Fibroblast of skin of left quadriceps (primary cell): ENCODE results near the gene ZFYVE21.
A peak's percentile ranks its signal among the peaks of the same experiment; 100 is the strongest.
"Not testable (repeated sequence)": the region's sequence is repeated elsewhere in the genome, so short reads cannot be mapped to it uniquely, and the experiment has no call there.

Source experiments
- DNase-seq, 2 experiments: peaks; one replicate each; pipeline ENCODE4 v3.0.0-alpha.2; 2013; ENCODE audit warnings: low read depth in 2 of 2

The ZFYVE21 gene

DNA sequence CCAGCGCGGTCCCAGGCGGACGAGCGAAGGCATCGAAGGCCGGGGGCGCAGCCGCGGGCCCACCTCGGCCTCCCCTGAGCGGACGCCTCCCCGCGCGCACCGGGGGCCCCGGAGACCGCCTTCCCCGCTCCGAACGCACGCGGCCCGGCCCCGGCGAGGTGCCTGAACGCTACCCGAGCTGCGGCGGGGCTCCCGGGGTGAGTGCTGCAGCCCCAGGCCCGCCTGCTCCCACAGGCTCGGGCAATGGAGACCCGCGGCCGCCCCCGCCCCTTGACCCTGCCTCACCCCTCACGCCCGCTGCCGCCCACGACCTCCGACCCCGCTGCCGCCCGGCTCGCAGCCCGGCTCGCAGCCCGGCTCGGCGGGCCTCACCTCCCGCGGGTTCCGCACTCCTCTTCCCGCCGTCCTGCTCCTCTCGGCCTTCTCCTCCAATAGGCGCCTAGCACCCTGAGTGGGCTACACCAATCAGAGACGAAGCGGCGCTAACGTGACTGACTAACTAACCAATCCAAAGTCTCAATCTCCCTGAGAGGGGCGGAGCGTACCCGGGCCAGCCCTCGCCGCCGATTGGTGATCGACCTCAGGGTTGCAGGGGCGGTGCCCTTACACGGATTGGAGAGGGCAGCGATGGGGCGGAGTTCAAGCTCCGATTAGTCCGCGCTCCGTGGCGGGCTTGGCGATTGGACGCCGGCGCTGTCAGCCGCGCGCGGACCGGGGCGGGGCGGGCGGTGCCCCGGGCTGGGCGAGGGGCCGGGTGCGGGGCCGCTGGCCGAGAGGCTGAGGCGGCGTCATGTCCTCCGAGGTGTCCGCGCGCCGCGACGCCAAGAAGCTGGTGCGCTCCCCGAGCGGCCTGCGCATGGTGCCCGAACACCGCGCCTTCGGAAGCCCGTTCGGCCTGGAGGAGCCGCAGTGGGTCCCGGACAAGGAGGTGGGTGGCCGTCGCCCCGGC, at the start of gene ZFYVE21, which contains the start of gene XRCC3:
ZFYVE21 (plus strand) TSS at position 759 of the 949 bp plus-strand sequence; CDS start at position 791, 32 bp downstream.
XRCC3 (minus strand) TSS at position 400 of the 949 bp plus-strand sequence. CDS start 4,364 bp downstream, outside the sequence.
- DNase-seq: peak; percentile 98

DNA sequence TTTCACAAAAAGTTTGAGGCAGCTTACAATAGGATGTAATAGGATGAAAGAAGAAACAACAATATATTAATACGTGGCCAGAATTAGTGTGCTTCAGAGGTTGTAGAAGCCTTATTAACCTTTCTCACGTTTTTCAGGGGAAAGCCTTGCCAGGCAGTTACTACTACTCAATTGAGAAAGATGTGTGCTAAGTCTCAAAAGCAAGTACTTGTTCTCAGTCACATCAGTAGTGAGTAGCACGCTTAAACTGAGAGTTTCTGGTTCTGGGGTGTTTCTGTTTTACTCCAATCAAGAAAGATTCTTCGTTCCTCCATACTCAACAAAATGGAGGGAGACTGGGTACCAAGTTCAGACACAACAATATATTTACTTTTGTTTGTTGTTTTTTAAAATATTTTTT, 47.9 kb upstream of the ZFYVE21 start:
- no peak for DNase-seq

DNA sequence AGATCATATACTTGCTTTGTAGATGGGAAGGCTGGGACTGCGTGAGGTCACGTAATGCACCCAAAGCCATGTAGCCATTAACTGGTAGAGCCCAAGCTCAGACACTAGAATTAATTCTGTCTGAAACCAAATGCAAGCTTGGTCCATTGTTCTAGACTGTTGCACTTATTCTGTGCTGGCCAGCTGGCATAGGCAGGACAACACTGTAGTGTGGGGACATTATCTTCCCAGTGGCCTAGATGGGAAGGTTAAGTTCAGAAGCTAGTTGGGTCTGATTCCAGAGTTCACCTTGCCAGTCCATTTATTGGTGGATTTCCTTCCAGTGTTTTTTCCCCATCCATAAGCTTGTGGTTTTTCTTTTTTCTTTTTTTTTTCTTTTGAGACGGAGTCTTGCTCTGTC, 47.5 kb upstream of the ZFYVE21 start:
- no peak for DNase-seq

DNA sequence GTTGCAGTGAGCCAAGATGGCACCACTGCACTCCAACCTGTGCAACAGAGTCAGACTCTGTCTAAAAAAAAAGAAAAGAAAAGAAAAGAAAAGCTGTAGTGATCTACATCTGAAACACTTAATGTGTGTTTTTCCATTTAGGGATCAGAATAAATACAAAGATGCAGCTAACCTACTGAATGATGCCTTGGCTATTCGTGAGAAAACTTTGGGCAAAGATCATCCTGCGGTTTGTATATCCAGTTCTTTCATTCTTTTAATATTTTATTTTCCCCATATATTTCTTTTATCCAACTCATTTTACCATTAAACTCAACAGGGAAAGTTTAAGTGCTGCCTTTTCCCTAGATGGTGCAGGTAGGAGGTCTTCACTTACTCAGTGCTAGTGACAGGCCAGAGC, 46.2 kb upstream of the ZFYVE21 start:
- DNase-seq: no peak

DNA sequence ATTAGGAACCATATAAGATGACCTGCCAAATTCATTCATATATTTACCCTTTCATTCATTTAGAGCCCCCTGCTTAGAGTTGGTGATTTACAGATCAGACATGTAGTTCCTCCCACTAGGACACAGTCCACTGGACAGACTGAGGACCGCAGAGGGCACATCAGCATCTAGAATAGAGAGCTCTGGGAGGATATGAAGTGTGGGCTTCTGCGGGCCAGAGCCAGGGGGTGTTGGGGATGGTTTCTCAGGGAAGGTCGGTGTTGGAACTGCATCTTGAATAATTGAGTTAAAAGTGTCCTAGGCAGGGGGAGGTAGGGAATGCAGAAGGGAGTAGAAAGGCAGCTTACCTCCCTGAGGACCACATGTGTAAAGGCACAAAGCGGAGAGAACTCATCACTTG, 43.7 kb upstream of the ZFYVE21 start:
- no peak for DNase-seq

DNA sequence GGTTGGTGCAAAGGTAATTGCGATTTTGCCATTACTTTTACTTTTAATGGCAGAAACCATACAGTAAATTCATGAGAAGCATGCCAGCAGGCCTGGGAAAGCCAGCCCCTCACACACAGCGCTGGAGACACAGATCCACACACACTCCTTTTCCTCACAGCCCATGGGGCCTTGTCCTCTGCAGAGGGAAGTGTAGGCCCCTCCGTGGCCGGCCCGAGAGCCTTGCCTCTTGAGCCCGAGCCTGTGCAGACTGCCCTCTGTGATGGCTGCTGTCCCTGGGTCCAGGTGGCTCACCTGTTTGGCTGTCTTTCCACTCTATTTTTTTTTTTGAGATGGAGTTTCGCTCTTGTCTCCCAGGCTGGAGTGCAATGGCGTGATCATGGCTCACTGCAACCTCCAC, 39.7 kb upstream of the ZFYVE21 start:
- DNase-seq: no peak

DNA sequence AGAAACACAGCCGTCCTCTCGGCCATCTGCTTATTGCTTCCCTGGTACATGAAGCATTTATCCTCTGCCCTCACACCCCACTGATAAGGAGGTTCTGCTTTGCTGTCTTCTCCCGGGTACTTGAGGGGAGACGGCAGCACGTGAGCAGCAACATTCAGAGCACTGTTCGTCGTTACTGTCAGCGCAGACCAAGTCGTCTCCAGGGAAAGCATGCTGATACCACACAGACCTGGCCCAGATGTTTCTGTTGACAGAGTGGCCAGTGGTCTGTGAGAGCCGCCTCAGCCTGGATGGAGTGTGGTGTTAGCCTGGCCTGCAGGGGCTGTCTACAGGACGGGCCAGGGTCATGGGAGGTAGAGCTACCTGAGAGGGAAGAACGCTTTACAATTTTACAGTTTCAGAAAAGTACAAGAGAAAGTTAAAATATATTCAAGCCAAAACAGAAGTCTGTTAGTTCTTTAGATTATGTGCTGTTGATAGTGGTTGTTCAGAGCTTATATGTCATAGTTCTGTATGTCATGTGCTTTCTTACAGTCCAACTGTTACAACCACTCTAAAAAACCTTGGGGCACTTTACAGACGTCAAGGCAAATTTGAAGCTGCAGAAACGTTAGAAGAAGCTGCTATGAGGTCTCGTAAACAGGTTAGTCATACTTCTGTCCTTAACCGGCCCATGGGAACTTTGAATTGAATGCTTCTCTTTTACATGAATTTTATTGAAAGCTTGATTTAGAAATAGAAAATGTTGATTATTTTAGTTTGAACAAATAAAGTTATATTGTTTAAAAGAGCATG, 38.5 kb upstream of the ZFYVE21 start:
- no peak for DNase-seq

DNA sequence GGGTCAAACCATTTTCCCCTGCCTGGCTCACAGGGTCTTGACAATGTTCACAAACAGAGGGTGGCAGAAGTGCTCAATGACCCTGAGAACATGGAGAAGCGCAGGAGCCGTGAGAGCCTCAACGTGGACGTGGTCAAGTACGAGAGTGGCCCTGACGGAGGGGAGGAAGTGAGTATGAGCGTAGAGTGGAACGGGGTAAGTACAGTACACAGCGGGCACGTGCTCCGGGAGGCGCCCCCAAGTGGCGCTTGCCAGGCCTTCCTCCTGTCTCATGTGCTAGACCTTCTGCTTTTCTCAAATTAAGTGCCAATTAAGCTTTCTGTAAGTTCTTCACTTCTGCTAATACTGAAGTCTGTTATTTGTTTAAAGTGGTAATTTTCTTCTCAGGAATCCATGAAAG, 36.3 kb upstream of the ZFYVE21 start:
- DNase-seq: no peak

DNA sequence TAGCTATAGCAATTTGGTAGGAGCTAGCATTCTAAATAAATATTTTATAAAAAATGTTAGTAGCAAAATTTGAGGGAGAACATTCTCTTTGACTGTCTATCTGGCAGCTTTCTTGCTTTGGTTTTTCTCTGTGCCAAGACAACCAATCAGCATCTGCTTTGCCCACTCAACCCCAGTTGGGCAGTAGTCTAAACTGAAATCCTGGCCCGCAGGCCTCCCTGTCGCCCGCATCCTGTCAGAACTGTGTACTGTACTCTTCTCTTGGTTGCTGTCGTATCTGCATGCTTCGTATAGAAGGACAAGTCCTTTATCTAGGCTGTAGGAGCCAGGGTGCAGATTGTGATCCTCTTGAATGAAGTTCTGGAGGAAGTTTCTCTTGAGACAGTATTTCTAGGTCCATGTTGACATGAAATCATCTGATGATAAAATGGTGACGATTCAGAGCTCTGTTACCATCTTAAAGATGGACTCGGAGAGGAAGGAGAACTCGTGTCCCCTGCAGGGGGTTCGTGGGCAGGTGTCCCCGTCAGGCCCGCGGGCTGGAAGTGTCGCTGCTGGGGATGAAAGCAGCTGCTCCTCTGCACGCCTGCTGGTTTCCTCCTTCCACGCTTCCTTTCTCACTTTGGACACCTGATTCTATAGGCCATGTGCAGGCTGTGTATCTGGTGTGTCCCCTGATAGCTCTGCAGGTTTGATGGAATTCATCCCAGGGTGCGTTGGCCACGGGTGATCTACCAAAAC, 34.9 kb upstream of the ZFYVE21 start:
- no peak for DNase-seq

DNA sequence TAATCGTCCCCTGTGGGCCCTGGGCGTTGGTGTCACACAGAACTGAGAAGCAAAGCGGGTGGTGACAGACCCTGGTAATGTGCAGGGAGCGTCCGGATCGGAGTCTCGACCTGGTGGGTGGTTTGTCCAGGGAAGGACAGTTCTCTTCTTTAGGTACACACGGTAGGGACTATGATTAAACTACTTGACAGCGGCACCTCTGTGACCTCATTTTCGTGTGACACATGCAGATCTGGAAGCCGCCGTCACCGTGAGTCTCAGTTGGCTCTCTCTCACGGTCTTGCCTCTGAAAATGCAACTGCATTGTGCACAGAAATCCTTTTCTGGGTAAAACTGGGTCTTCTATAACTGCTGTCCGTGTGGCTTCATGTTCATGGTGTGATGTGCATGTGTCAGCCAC, 32.5 kb upstream of the ZFYVE21 start:
- DNase-seq: no peak

DNA sequence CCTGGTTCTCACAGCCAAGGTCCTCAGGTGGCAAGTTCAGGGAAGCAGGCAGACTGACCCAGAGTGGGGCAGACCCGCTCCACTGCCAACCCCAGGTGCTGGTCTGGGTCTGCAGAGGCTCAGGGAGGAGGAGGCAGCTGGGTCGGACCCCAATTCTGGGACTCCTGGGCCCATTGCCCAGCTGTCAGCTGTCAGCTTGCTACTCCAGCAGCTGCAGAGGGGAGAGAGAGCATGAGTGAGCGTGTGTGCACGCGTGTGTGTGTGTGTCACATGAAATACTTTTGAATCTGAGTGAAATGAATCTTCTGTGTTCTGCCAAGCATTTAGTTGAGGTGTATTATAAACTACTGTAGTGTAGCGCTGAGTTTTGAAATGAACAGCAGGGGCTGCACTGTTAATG, 31.1 kb upstream of the ZFYVE21 start:
- DNase-seq: no peak

DNA sequence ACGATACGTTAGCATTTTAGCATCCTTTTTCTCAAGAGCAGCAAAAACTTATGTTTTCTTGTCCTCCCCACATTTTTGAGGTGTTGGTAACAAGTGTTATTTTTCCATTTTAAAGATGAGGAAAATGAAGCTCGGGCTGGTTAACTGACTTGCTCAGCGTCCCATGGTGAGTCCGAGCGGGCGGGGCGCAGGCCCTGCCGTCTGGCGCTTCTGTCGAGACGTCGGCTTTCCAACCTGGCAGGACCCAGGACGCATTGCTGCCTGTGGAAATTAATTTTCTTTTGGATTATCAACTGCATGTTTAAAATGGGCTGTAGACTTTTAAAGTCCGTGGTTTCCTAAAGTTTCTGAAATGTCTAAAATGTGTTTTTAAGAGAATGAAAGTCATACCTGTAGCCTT, 30.7 kb upstream of the ZFYVE21 start:
- DNase-seq: no peak

DNA sequence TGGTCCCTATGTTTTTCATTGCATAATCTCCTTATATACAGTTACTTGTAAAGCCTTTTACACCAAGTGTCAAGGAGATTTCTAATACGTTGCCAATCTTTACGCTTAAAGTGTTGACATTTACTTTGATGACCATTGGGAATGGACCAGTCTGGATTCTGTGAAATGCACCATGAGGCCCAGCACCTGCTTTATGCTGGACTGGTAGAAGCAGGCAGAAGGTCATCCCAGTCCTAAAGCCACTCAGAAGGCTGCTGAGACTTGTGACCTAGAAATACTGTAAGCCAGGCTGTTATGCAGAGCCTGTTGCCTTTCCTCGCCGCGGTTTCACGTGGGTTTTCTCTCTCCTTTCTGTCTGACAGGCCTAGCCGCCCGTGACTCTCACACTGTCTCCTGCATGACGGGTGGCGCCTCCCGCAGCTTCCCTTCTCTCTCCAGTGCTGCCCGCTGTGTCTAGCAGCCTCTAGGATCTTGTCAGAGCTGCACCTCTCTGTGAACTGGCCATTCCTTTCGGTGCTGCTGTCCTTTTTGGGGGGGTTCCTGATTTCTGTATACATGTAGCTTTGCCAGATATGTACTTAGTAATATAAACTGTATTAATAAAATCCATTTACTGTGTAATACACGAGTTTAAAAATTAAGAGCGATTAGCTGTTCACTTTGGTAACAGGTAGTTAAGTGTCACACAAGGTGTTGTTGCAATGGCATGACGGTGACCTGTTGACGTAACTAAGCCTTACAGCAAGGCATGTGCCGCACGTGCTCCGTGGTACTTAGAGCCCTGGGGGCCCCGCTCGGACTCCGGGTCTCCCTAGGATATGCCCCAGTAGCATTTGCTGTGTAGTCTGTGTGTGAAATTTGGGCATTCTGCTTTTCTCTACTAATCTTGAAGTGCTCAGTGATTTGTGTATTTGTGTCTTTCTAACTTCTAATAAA, 30.1 kb upstream of the ZFYVE21 start:
- DNase-seq: no peak

DNA sequence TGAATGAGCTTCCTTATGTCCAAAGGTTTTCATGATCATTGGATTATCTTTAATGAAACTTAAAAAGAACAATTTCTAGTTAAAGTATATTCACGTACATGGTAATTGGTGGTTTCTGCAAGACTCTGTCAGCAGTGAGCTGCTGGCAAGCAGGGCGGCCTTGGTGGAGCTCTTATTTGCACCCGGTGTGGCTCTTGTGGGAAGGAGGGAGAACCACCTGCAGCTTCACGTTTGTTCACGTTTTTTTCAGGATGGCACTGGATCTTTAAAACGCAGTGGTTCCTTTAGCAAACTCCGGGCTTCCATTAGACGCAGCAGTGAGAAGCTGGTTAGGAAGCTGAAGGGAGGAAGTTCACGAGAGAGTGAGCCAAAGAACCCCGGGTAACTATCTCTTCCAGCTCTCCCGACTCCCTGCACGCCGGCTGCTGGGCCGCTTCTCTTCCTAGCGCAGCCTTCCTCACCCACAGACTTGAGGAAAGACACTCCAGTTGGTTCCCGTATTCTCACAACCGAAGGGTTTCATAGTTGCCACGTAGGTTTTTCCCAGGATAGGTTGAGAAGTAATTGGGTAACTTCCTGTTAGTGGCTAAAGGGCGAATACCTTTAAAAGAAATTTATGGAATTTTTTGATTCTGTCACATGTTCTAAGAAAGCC, 28.7 kb upstream of the ZFYVE21 start:
- DNase-seq: no peak

DNA sequence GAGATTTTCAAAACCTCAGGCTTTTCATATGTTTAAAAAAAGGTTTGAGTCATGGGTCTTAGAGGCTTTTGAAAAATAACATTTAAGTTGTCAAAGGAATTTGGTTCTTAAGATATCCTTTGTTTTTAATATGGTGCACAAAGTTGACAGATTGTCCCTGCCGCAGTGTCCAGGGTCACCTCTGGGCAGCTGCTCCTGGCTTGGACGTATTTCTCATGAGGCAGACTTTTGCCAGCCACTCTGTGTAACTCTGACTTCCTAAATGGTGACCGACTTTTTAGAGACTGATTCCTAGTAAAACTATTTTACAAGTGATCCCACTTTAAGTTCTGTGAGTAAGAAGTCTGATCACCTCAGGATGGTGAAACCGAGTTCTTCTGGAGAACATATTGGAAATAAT, 27.9 kb upstream of the ZFYVE21 start:
- no peak for DNase-seq

DNA sequence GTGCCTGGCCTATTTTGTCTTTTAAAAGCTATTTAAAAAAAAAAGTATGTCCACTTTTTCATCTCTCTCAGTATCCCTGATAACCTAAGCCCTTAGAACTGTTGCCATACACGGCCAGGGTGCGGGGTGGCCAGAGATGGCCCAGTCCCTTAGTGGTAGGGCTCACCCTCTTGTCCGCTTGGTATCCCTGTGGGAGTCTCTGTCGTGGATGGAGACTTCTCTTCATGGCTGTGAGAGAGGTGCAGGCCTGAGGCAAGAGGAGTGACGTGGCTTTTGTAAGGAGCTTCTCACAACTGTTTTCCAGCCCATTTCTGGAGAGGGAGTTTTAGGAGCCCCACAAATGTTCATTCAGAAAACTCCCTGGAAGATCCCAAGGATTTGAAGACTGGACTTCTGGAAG, 27.2 kb upstream of the ZFYVE21 start:
- no peak for DNase-seq

DNA sequence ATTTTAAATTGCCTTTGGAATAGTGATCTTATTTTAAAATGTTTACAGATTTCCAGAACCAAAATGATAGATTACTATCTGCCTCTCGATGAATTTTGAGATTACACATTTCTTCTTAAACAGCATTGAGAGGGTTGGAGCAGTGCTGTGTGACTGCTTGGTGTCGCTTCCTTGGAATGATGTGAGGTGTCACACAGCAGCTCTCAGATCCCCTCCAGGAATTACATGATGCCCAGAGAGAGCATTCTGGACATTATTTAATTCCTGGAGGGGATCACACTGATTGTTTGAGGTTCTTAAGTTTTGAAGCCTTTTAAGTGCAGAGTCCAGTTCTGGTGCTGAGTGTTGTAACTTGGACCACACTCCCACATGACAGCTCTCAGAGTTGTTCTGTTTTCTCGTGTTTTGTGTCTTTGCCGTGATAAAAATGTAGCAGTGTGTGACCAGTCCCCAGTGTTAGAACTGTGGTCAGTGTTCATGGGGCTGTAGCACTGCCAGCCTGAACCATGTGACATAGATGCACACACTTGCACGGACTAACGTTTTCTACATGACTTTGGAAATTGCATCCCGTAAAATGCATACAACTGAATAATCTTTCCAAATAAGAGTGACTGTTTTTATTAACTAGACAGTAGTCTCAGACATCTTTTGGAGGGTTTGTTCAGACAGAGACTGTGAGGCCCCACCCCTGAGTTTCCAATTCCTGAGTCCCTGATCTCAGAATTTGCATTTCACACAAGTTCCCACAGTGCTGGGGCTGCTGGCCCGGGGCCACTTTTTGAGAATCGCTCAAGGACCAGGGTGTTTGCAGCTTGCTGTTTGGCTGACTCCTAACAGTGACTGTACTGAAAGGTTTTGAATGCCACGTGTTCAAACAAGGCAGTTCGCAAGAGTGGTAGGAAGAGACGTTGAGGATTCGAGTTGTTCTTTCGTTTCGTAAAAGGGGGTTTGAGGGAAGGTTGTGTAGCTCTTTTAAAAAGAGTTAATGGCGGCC, 26.4 kb upstream of the ZFYVE21 start:
- no peak for DNase-seq

DNA sequence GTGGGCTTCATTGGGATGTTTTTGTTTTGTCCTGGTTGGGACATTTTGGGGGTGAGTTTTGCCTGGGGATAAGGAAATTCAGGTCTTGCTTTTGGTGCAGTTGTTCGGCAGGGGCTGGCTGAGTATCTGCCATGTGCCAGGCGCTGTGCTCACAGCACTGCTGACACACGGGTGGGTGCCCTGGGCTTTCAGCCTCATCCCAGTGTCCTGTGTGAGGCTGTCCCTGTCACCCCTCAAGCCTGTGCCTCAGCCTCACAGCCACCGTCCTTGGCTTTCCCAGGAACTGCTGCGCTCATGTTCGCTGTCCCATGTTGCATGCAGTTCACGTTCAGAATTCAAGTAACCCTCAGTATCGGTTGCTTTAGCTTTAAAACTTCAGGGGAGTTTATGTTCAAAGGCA, 25.3 kb upstream of the ZFYVE21 start:
- DNase-seq: no peak

DNA sequence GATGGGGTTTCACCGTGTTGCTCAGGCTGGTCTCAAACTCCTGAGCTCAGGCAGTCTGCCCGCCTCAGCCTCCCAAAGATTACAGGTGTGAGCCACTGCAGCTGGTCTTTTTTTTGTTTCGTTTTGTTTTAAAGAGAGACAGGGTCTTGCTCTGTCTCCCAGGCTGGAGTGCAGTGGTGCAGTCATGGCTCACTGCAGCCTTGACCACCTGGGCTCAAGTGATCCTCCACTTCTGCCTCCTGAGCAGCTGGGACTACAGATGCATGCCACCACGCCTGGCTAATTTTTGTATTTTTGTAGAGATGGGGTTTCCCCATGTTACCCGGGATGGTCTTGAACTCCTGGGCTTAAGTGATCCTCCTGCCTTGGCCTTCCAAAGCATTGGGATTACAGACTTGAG, 24.0 kb upstream of the ZFYVE21 start:
- DNase-seq: not testable (repeated sequence)
